Measurements from ENCODE around the gene NOX3.

NOX3 gene

GRCh38 chr6:155412335-155412734 lies 43.3 kb downstream of the NOX3 start:
- Histone ChIP-seq H3K4me3 (ENCODE audit: low read depth, low read length) (no peak overlapping the region), H3K79me1 (ENCODE audit: low read length) (no peaks in the 10 kb centered on the region), H2BK120ac (ENCODE audit: insufficient read depth, low read length, poor library complexity) (no peak overlapping the region), H3K4me1 (ENCODE audit: control insufficient read depth in 1 of 2, insufficient read depth in 2 of 2, low read length in 2 of 2) (no peaks in the 10 kb centered on the region), H2AK5ac (ENCODE audit: low read length) (no peak overlapping the region), H3K9ac (ENCODE audit: low read length) (no peak overlapping the region), H3K9me3 (ENCODE audit: insufficient read depth, low read depth, low read length) (no peaks in the 10 kb centered on the region), H3K27ac (ENCODE audit: low read depth, low read length) (no peak overlapping the region), H4K8ac (ENCODE audit: low read depth, low read length) (no peak overlapping the region), H3K14ac (ENCODE audit: low read length) (no peak overlapping the region), H3K23ac (ENCODE audit: low read length) (no peak overlapping the region), H3K36me3 (ENCODE audit: control insufficient read depth in 1 of 2, insufficient read depth in 2 of 2, low read length in 2 of 2) (no peaks in the 10 kb centered on the region), H3K79me2 (ENCODE audit: control insufficient read depth, insufficient read depth, low read length, poor library complexity) (no peaks in the 10 kb centered on the region), H3K18ac (ENCODE audit: low read length) (no peak overlapping the region), H4K91ac (ENCODE audit: low read depth, low read length) (no peak overlapping the region), H3K4ac (ENCODE audit: low read depth, low read length) (no peak overlapping the region), H4K12ac (ENCODE audit: low read depth, low read length) (no peak overlapping the region), H3K4me2 (ENCODE audit: low read length) (no peak overlapping the region), H2BK12ac (ENCODE audit: low read length) (no peak overlapping the region), H2AFZ (ENCODE audit: insufficient read depth, low read length, poor library complexity) (no peak overlapping the region), H3K27me3 (ENCODE audit: insufficient read depth, low read length) (no peaks in the 10 kb centered on the region), H2BK5ac (ENCODE audit: low read depth, low read length, poor library complexity) (no peak overlapping the region)
- WGBS (ENCODE audit: extremely low coverage, insufficient coverage, insufficient read length), result no CpG with 5 or more reads among the region's 1 CpG
- DNase-seq, result no peak

GRCh38 chr6:155411154-155412052 lies 44.2 kb downstream of the NOX3 start:
- no peaks in the 10 kb centered on the region for H3K79me1 ChIP-seq (ENCODE audit: low read length)
- WGBS (ENCODE audit: extremely low coverage, insufficient coverage, insufficient read length), result no CpG with 5 or more reads among the region's 10 CpGs
- no peak overlapping the region for H3K4me3 ChIP-seq (ENCODE audit: low read depth, low read length)
- no peak overlapping the region for H4K91ac ChIP-seq (ENCODE audit: low read depth, low read length)
- H2BK5ac ChIP-seq (ENCODE audit: low read depth, low read length, poor library complexity), result no peak overlapping the region
- no peaks in the 10 kb centered on the region for H3K4me1 ChIP-seq (ENCODE audit: control insufficient read depth in 1 of 2, insufficient read depth in 2 of 2, low read length in 2 of 2)
- H3K14ac ChIP-seq (ENCODE audit: low read length), result no peak overlapping the region
- H3K36me3 ChIP-seq (ENCODE audit: control insufficient read depth in 1 of 2, insufficient read depth in 2 of 2, low read length in 2 of 2), result no peaks in the 10 kb centered on the region
- H3K4ac ChIP-seq (ENCODE audit: low read depth, low read length), result no peak overlapping the region
- no peak overlapping the region for H4K8ac ChIP-seq (ENCODE audit: low read depth, low read length)
- no peak overlapping the region for H3K23ac ChIP-seq (ENCODE audit: low read length)
- no peak overlapping the region for H2AFZ ChIP-seq (ENCODE audit: insufficient read depth, low read length, poor library complexity)
- H3K18ac ChIP-seq (ENCODE audit: low read length), result no peak overlapping the region
- H3K79me2 ChIP-seq (ENCODE audit: control insufficient read depth, insufficient read depth, low read length, poor library complexity), result no peaks in the 10 kb centered on the region
- no peaks in the 10 kb centered on the region for H3K27me3 ChIP-seq (ENCODE audit: insufficient read depth, low read length)
- H2AK5ac ChIP-seq (ENCODE audit: low read length), result no peak overlapping the region
- no peak overlapping the region for H3K27ac ChIP-seq (ENCODE audit: low read depth, low read length)
- H2BK120ac ChIP-seq (ENCODE audit: insufficient read depth, low read length, poor library complexity), result no peak overlapping the region
- no peak overlapping the region for H3K4me2 ChIP-seq (ENCODE audit: low read length)
- no peaks in the 10 kb centered on the region for H3K9me3 ChIP-seq (ENCODE audit: insufficient read depth, low read depth, low read length)
- DNase-seq, result no peak
- H3K9ac ChIP-seq (ENCODE audit: low read length), result no peak overlapping the region
- H4K12ac ChIP-seq (ENCODE audit: low read depth, low read length), result no peak overlapping the region
- no peak overlapping the region for H2BK12ac ChIP-seq (ENCODE audit: low read length)

GRCh38 chr6:155409391-155409790 lies 46.2 kb downstream of the NOX3 start:
- H3K36me3 ChIP-seq (ENCODE audit: control insufficient read depth in 1 of 2, insufficient read depth in 2 of 2, low read length in 2 of 2), result no peaks in the 10 kb centered on the region
- no peak overlapping the region for H3K27ac ChIP-seq (ENCODE audit: low read depth, low read length)
- H3K9ac ChIP-seq (ENCODE audit: low read length), result no peak overlapping the region
- WGBS (ENCODE audit: extremely low coverage, insufficient coverage, insufficient read length), result no CpG with 5 or more reads among the region's 4 CpGs
- no peaks in the 10 kb centered on the region for H3K79me2 ChIP-seq (ENCODE audit: control insufficient read depth, insufficient read depth, low read length, poor library complexity)
- H3K14ac ChIP-seq (ENCODE audit: low read length), result no peak overlapping the region
- no peak overlapping the region for H3K4ac ChIP-seq (ENCODE audit: low read depth, low read length)
- H3K4me3 ChIP-seq (ENCODE audit: low read depth, low read length), result no peak overlapping the region
- DNase-seq, result no peak
- H3K4me1 ChIP-seq (ENCODE audit: control insufficient read depth in 1 of 2, insufficient read depth in 2 of 2, low read length in 2 of 2), result no peaks in the 10 kb centered on the region
- H4K8ac ChIP-seq (ENCODE audit: low read depth, low read length), result no peak overlapping the region
- H3K79me1 ChIP-seq (ENCODE audit: low read length), result no peaks in the 10 kb centered on the region
- H2BK120ac ChIP-seq (ENCODE audit: insufficient read depth, low read length, poor library complexity), result no peak overlapping the region
- H4K91ac ChIP-seq (ENCODE audit: low read depth, low read length), result no peak overlapping the region
- H3K9me3 ChIP-seq (ENCODE audit: insufficient read depth, low read depth, low read length), result no peaks in the 10 kb centered on the region
- no peak overlapping the region for H2AFZ ChIP-seq (ENCODE audit: insufficient read depth, low read length, poor library complexity)
- H2BK12ac ChIP-seq (ENCODE audit: low read length), result no peak overlapping the region
- no peak overlapping the region for H2BK5ac ChIP-seq (ENCODE audit: low read depth, low read length, poor library complexity)
- H3K4me2 ChIP-seq (ENCODE audit: low read length), result no peak overlapping the region
- H3K23ac ChIP-seq (ENCODE audit: low read length), result no peak overlapping the region
- H2AK5ac ChIP-seq (ENCODE audit: low read length), result no peak overlapping the region
- no peaks in the 10 kb centered on the region for H3K27me3 ChIP-seq (ENCODE audit: insufficient read depth, low read length)
- H3K18ac ChIP-seq (ENCODE audit: low read length), result no peak overlapping the region
- H4K12ac ChIP-seq (ENCODE audit: low read depth, low read length), result no peak overlapping the region

- Histone ChIP-seq H2BK120ac (ENCODE audit: insufficient read depth, low read length, poor library complexity) (no peak overlapping the region), H3K27me3 (ENCODE audit: insufficient read depth, low read length) (no peaks in the 10 kb centered on the region), H3K36me3 (ENCODE audit: control insufficient read depth in 1 of 2, insufficient read depth in 2 of 2, low read length in 2 of 2) (no peaks in the 10 kb centered on the region), H3K9ac (ENCODE audit: low read length) (no peak overlapping the region), H3K23ac (ENCODE audit: low read length) (no peak overlapping the region), H4K8ac (ENCODE audit: low read depth, low read length) (no peak overlapping the region), H3K4me2 (ENCODE audit: low read length) (no peak overlapping the region), H3K4me3 (ENCODE audit: low read depth, low read length) (no peak overlapping the region), H2BK12ac (ENCODE audit: low read length) (no peak overlapping the region), H2BK5ac (ENCODE audit: low read depth, low read length, poor library complexity) (no peak overlapping the region), H3K27ac (ENCODE audit: low read depth, low read length) (no peak overlapping the region), H2AK5ac (ENCODE audit: low read length) (no peak overlapping the region), H3K79me2 (ENCODE audit: control insufficient read depth, insufficient read depth, low read length, poor library complexity) (no peaks in the 10 kb centered on the region), H3K79me1 (ENCODE audit: low read length) (no peaks in the 10 kb centered on the region), H4K91ac (ENCODE audit: low read depth, low read length) (no peak overlapping the region), H3K4ac (ENCODE audit: low read depth, low read length) (no peak overlapping the region), H2AFZ (ENCODE audit: insufficient read depth, low read length, poor library complexity) (no peak overlapping the region), H4K12ac (ENCODE audit: low read depth, low read length) (no peak overlapping the region), H3K14ac (ENCODE audit: low read length) (no peak overlapping the region), H3K18ac (ENCODE audit: low read length) (no peak overlapping the region), H3K9me3 (ENCODE audit: insufficient read depth, low read depth, low read length) (no peaks in the 10 kb centered on the region), H3K4me1 (ENCODE audit: control insufficient read depth in 1 of 2, insufficient read depth in 2 of 2, low read length in 2 of 2) (no peaks in the 10 kb centered on the region)
- WGBS (ENCODE audit: extremely low coverage, insufficient coverage, insufficient read length), result no CpG with 5 or more reads among the region's 9 CpGs
- no peak for DNase-seq
Measured at GRCh38 chr6:155408981-155409380, 46.7 kb downstream of the NOX3 start.

All from trophoblast cell (in vitro differentiated cells and primary cell).